DMS79 treated with DMSO at 0.1 percent for 48 hours (cell line): ENCODE data around the gene RBMXL2.

Source experiments
- DNase-seq: peaks from one replicate; lab custom pipeline; 2025; lab: John Stamatoyannopoulos, UW

The RBMXL2 gene

GRCh38 chr11:7088921-7089320 is at the start of gene RBMXL2:
Gene RBMXL2, plus strand, starts transcription at chr11:7088998. Its CDS starts 123 bp downstream, at chr11:7089121.
- no peak for DNase-seq

- DNase-seq: no peak
These were observed 42.2 kb upstream of the RBMXL2 start for GRCh38 chr11:7046474-7047175.

GRCh38 chr11:7050191-7050590 is 38.6 kb upstream of the RBMXL2 start:
- DNase-seq: no peak

GRCh38 chr11:7056828-7057513 is 31.8 kb upstream of the RBMXL2 start:
- DNase-seq: no peak

GRCh38 chr11:7057641-7058040 is 31.2 kb upstream of the RBMXL2 start:
- no peak for DNase-seq

- DNase-seq: no peak
These were observed 27.9 kb upstream of the RBMXL2 start for GRCh38 chr11:7060868-7061267.

GRCh38 chr11:7062534-7062933 is 26.3 kb upstream of the RBMXL2 start:
- no peak for DNase-seq

GRCh38 chr11:7072401-7073028 is 16.3 kb upstream of the RBMXL2 start:
- DNase-seq: no peak

- DNase-seq: no peak
These were observed 11.7 kb upstream of the RBMXL2 start for GRCh38 chr11:7077101-7077500.

GRCh38 chr11:7079545-7080135 is 9.2 kb upstream of the RBMXL2 start:
- no peak for DNase-seq

- DNase-seq: no peak
These were observed 7.9 kb upstream of the RBMXL2 start for GRCh38 chr11:7080900-7081299.

GRCh38 chr11:7081441-7081840 is 7.4 kb upstream of the RBMXL2 start:
- no peak for DNase-seq

GRCh38 chr11:7089328-7090251 is 792 bp downstream of the RBMXL2 start:
- DNase-seq: no peak

GRCh38 chr11:7098235-7098832 is 9.5 kb downstream of the RBMXL2 start:
- peak; percentile 34 for DNase-seq

GRCh38 chr11:7115780-7116179 is 27.0 kb downstream of the RBMXL2 start:
- no peak for DNase-seq

- DNase-seq: no peak
These were observed 27.6 kb downstream of the RBMXL2 start for GRCh38 chr11:7116370-7116769.

- no peak for DNase-seq
These were observed 49.3 kb downstream of the RBMXL2 start for GRCh38 chr11:7138051-7138450.
